MM.1S (cell line): ENCODE measurements around the gene RNF114.

Experiments used
- DNase-seq: peaks from one replicate; pipeline ENCODE4 v3.0.0-alpha.2; 2015
- H2AFZ ChIP-seq: fragments of 300-600 bp; sonication (generic); 2 replicates; pipeline ENCODE4 v1.6.0; 2016; ENCODE audit warnings: antibody characterized with exemption, low read length
- H3F3A ChIP-seq: fragments of 300-600 bp; sonication (generic); 2 replicates; pipeline ENCODE4 v1.6.1; 2016; ENCODE audit warnings: mild to moderate bottlenecking, antibody characterized with exemption, low read length, moderate library complexity, mixed read lengths; ENCODE audit not compliant: insufficient read depth
- H3K27ac ChIP-seq: fragments of 300-600 bp; sonication (generic); 2 replicates; pipeline ENCODE4 v1.5.1; 2016; ENCODE audit warnings: mild to moderate bottlenecking, low read length
- H3K27me3 ChIP-seq: fragments of 300-600 bp; sonication (generic); replicated peaks from 2 replicates; pipeline ENCODE4 v1.6.0; 2016; ENCODE audit warnings: low read length; ENCODE audit not compliant: insufficient read depth
- H3K36me3 ChIP-seq: fragments of 300-600 bp; sonication (generic); replicated peaks from 2 replicates; pipeline ENCODE4 v1.6.1; 2016; ENCODE audit warnings: mild to moderate bottlenecking, low read length, mixed read lengths; ENCODE audit not compliant: insufficient read depth
- H3K4me1 ChIP-seq: fragments of 300-600 bp; sonication (generic); 2 replicates; pipeline ENCODE4 v1.6.1; 2016; ENCODE audit warnings: low read length, mixed read lengths
- H3K4me2 ChIP-seq: fragments of 300-600 bp; sonication (generic); 2 replicates; pipeline ENCODE4 v1.6.0; 2016; ENCODE audit warnings: low read depth, low read length
- H3K4me3 ChIP-seq: fragments of 300-600 bp; sonication (generic); 2 replicates; pipeline ENCODE4 v1.5.1; 2016; ENCODE audit warnings: low read length, mixed read lengths
- H3K79me2 ChIP-seq: fragments of 300-600 bp; sonication (generic); 2 replicates; pipeline ENCODE4 v1.6.1; 2016; ENCODE audit warnings: mixed run types, low read length, mixed read lengths
- H3K9ac ChIP-seq: fragments of 300-600 bp; sonication (generic); 2 replicates; pipeline ENCODE4 v1.6.1; 2016; ENCODE audit warnings: low read length, mixed read lengths
- H3K9me2 ChIP-seq: fragments of 300-600 bp; sonication (generic); replicated peaks from 2 replicates; pipeline ENCODE4 v1.6.1; 2016; ENCODE audit warnings: mild to moderate bottlenecking, low read length, mixed read lengths; ENCODE audit not compliant: insufficient read depth
- H3K9me3 ChIP-seq: fragments of 300-600 bp; sonication (generic); replicated peaks from 2 replicates; pipeline ENCODE4 v1.6.1; 2016; ENCODE audit warnings: mild to moderate bottlenecking, low read length, mixed read lengths; ENCODE audit not compliant: insufficient read depth
- H4K20me1 ChIP-seq: fragments of 300-600 bp; sonication (generic); 2 replicates; pipeline ENCODE4 v1.6.1; 2016; ENCODE audit warnings: mild to moderate bottlenecking, low read length, moderate library complexity, mixed read lengths; ENCODE audit not compliant: insufficient read depth
- CTCF ChIP-seq: fragments of 300-600 bp; sonication (generic); IDR thresholded peaks from 2 replicates; pipeline ENCODE4 v1.5.1; 2016; ENCODE audit warnings: antibody characterized with exemption, low read length, mixed read lengths
- EZH2 ChIP-seq: fragments of 300-600 bp; sonication (generic); optimal IDR thresholded peaks from 2 replicates; pipeline ENCODE3; 2017; ENCODE audit warnings: low read depth, mild to moderate bottlenecking, antibody characterized with exemption, low read length, mixed read lengths
- EZH2phosphoT487 ChIP-seq: fragments of 300-600 bp; sonication (generic); IDR thresholded peaks from 2 replicates; pipeline ENCODE4 v1.6.1; 2018; ENCODE audit warnings: antibody characterized with exemption, low read length

RNF114 gene

GRCh38 chr20:49907405-49908257 is 28.6 kb upstream of the RNF114 start:
- Histone ChIP-seq H3K27ac (no peak overlapping the region), H3K79me2 (peaks cover 45% of the 10 kb centered on the region), H4K20me1 (no peaks in the 10 kb centered on the region), H3K27me3 (no peaks in the 10 kb centered on the region), H3K9me2 (no peaks in the 10 kb centered on the region), H3F3A (no peaks in the 10 kb centered on the region), H2AFZ (no peak overlapping the region), H3K4me1 (no peaks in the 10 kb centered on the region), H3K9me3 (no peaks in the 10 kb centered on the region), H3K36me3 (0 out of 2 replicates have a peak, but pooled peaks cover 3% of the 10 kb centered on the region), H3K4me3 (no peak overlapping the region), H3K4me2 (no peak overlapping the region), H3K9ac (no peak overlapping the region)
- TF ChIP-seq EZH2, result no peak
- TF ChIP-seq EZH2phosphoT487, result no peak
- TF ChIP-seq CTCF, result no peak
- no peak for DNase-seq

- DNase-seq, result no peak
- Histone ChIP-seq H4K20me1 (no peaks in the 10 kb centered on the region), H3K4me3 (no peak overlapping the region), H3K9me3 (no peaks in the 10 kb centered on the region), H3K27ac (no peak overlapping the region), H3K79me2 (peaks cover 51% of the 10 kb centered on the region), H3K9ac (no peak overlapping the region), H3F3A (no peaks in the 10 kb centered on the region), H3K4me2 (no peak overlapping the region), H3K27me3 (no peaks in the 10 kb centered on the region), H3K4me1 (no peaks in the 10 kb centered on the region), H3K36me3 (0 out of 2 replicates have a peak, but pooled peaks cover 3% of the 10 kb centered on the region), H3K9me2 (no peaks in the 10 kb centered on the region), H2AFZ (no peak overlapping the region)
- TF ChIP-seq CTCF, result no peak
- TF ChIP-seq EZH2, result no peak
- no peak for TF ChIP-seq EZH2phosphoT487
These were observed 28.0 kb upstream of the RNF114 start for GRCh38 chr20:49908258-49908565.

GRCh38 chr20:49909499-49910339 is 26.5 kb upstream of the RNF114 start:
- H3K9ac ChIP-seq, result no peak overlapping the region
- no peaks in the 10 kb centered on the region for H3K9me3 ChIP-seq
- H3K9me2 ChIP-seq, result no peaks in the 10 kb centered on the region
- H3K27ac ChIP-seq, result no peak overlapping the region
- no peaks in the 10 kb centered on the region for H3K27me3 ChIP-seq
- H3K4me2 ChIP-seq, result no peak overlapping the region
- no peaks in the 10 kb centered on the region for H4K20me1 ChIP-seq
- no peak overlapping the region for H3K4me3 ChIP-seq
- H3K79me2 ChIP-seq, result peaks cover 66% of the 10 kb centered on the region
- TF ChIP-seq EZH2phosphoT487 (no peak), CTCF (0 out of 2 replicates have a peak, but pooled peaks have one; percentile 3), EZH2 (no peak)
- H3K36me3 ChIP-seq, result no peaks in the 10 kb centered on the region
- no peaks in the 10 kb centered on the region for H3F3A ChIP-seq
- no peak for DNase-seq
- H2AFZ ChIP-seq, result no peak overlapping the region
- H3K4me1 ChIP-seq, result peaks cover 11% of the 10 kb centered on the region
